Endothelial cell of umbilical vein (primary cell): ENCODE results near the gene ATP9B. TPM values are rescaled to one million over a fixed set of nuclear protein-coding genes. Genes with fewer than 3 reads are reported as not detected.

ENCODE experiments used
- BruUV-seq: library from RNA; stranded (reverse); fragments of 400-500 nt; replicated peaks from 2 replicates; lab custom pipeline; 2021; lab: Mats Ljungman, UMichigan
- CTCF ChIA-PET: fragments of 300-600, 350-600 bp; sonication (Branson Sonifier 250); formaldehyde crosslinking; loops from one replicate; lab custom pipeline; 2021; ENCODE audit warnings: antibody characterized with exemption, inconsistent platforms; lab: Charles Lee
- POLR2A ChIA-PET: fragments of 300-600, 350-600 bp; sonication (Branson Sonifier 250); formaldehyde crosslinking; loops from one replicate; lab custom pipeline; 2021; ENCODE audit warnings: antibody characterized with exemption, inconsistent platforms; lab: Charles Lee
- DNase-seq: peaks from one replicate; pipeline ENCODE4 v3.0.0-alpha.2; 2011; ENCODE audit warnings: low read depth, low spot score
- FAIRE-seq: peaks from 2 replicates; lab custom pipeline; 2011; peaks lifted over from hg19 to GRCh38; lab: Jason Lieb, UNC
- H2AFZ ChIP-seq: 2 replicates; pipeline ENCODE4 v1.6.0; 2012; ENCODE audit warnings: low read depth, low read length, control low read depth, inconsistent platforms
- H3K27ac ChIP-seq: 2 replicates; pipeline ENCODE4 v1.5.1; 2011; ENCODE audit warnings: low read depth, mild to moderate bottlenecking, control low read depth, low read length, moderate library complexity; ENCODE audit not compliant: insufficient read depth
- H3K27me3 ChIP-seq, 2 experiments: 2 replicates each; pipeline versions ENCODE4 v1.6.0 to v1.6.1; 2011; ENCODE audit warnings: low read length in 2 of 2, mixed read lengths in 1 of 2; ENCODE audit not compliant: control insufficient read depth in 2 of 2, insufficient read depth in 2 of 2
- H3K36me3 ChIP-seq, 2 experiments: 2 replicates in 1 of 2; 3 replicates in 1 of 2; pipeline ENCODE4 v1.5.1; 2011; ENCODE audit warnings: low read length in 2 of 2, mild to moderate bottlenecking in 1 of 2, moderate library complexity in 1 of 2; ENCODE audit not compliant: control insufficient read depth in 2 of 2, insufficient read depth in 2 of 2; ENCODE audit errors: extremely low read depth in 1 of 2
- H3K4me1 ChIP-seq: 3 replicates; pipeline ENCODE4 v1.5.1; 2011; ENCODE audit warnings: mild to moderate bottlenecking, low read length; ENCODE audit not compliant: control insufficient read depth, insufficient read depth; ENCODE audit errors: extremely low read depth
- H3K4me2 ChIP-seq: 2 replicates; pipeline ENCODE4 v1.6.1; 2011; ENCODE audit warnings: low read length, control low read depth, mixed read lengths; ENCODE audit not compliant: insufficient read depth
- H3K4me3 ChIP-seq, 3 experiments: fragments of 200-600 bp in 1 of 3; sonication (generic), shearing (Covaris generic) in 1 of 3; replicated peaks in 1 of 3; 2 replicates each; pipeline ENCODE4 v1.5.1; 2011 to 2016; ENCODE audit warnings: control low read depth in 3 of 3, low read length in 3 of 3, mild to moderate bottlenecking in 2 of 3, inconsistent platforms in 1 of 3, low read depth in 1 of 3, moderate library complexity in 1 of 3; ENCODE audit not compliant: insufficient read depth in 1 of 3
- H3K79me2 ChIP-seq: 2 replicates; pipeline ENCODE4 v1.6.0; 2012; ENCODE audit warnings: low read length, inconsistent platforms; ENCODE audit not compliant: control insufficient read depth, insufficient read depth
- H3K9ac ChIP-seq: replicated peaks from 2 replicates; pipeline ENCODE3; 2011; ENCODE audit warnings: low read length, control low read depth; ENCODE audit not compliant: insufficient read depth; ENCODE audit errors: extremely low read depth
- H3K9me1 ChIP-seq: replicated peaks from 3 replicates; pipeline ENCODE4 v1.6.0; 2011; ENCODE audit warnings: mild to moderate bottlenecking, low read length; ENCODE audit not compliant: control insufficient read depth, insufficient read depth; ENCODE audit errors: extremely low read depth
- H3K9me3 ChIP-seq: replicated peaks from 2 replicates; pipeline ENCODE4 v1.5.1; 2012; ENCODE audit warnings: low read length, inconsistent platforms; ENCODE audit not compliant: control insufficient read depth, insufficient read depth
- H4K20me1 ChIP-seq: replicated peaks from 2 replicates; pipeline ENCODE3; 2011; ENCODE audit warnings: mild to moderate bottlenecking, low read length; ENCODE audit not compliant: control insufficient read depth, insufficient read depth; ENCODE audit errors: extremely low read depth
- EZH2 ChIP-seq: IDR thresholded peaks from 2 replicates; pipeline ENCODE4 v1.6.1; 2012; ENCODE audit warnings: borderline replicate concordance, low read depth, mild to moderate bottlenecking, moderate library complexity, low read length, inconsistent platforms; ENCODE audit not compliant: severe bottlenecking
- FOS ChIP-seq: IDR thresholded peaks from 2 replicates; pipeline ENCODE4 v1.6.1; 2011; ENCODE audit warnings: mild to moderate bottlenecking, low read length, moderate library complexity, borderline replicate concordance; ENCODE audit not compliant: insufficient read depth
- GATA2 ChIP-seq: IDR thresholded peaks from 2 replicates; pipeline ENCODE4 v1.7.0; 2011; ENCODE audit warnings: low read depth, mild to moderate bottlenecking, moderate library complexity, mixed read lengths, low read length; ENCODE audit not compliant: insufficient read length, insufficient read depth
- JUN ChIP-seq: IDR thresholded peaks from 2 replicates; pipeline ENCODE4 v1.6.1; 2011; ENCODE audit warnings: borderline replicate concordance, low read depth; ENCODE audit not compliant: insufficient read length, insufficient read depth
- MYC ChIP-seq: IDR thresholded peaks from one replicate; pipeline ENCODE4 v1.6.1; 2011; ENCODE audit warnings: mild to moderate bottlenecking, low read depth, low read length
- POLR2A ChIP-seq: IDR thresholded peaks from 2 replicates; pipeline ENCODE4 v1.6.1; 2012; ENCODE audit warnings: low read depth, mild to moderate bottlenecking, control low read depth, low read length
- POLR2AphosphoS5 ChIP-seq: IDR thresholded peaks from 2 replicates; pipeline ENCODE4 v1.6.1; 2012; ENCODE audit warnings: low read depth, mild to moderate bottlenecking, control low read depth, low read length, moderate library complexity; ENCODE audit not compliant: insufficient read depth
- dilution Hi-C: fragments of 300-500 bp; cut with MboI; formaldehyde crosslinking; loops from one replicate; pipeline ENCODE4 v1.15.0; 2019; ENCODE audit warnings: low sequenced_read_pairs; ENCODE audit not compliant: extremely low pct_ligation_motif_present
- intact Hi-C: fragments of 100-400 bp; cut with micrococcal nuclease; formaldehyde crosslinking; loops from one replicate; pipeline ENCODE4 v1.10.0; 2022
- polyA plus RNA-seq, 4 experiments: library from polyadenylated mRNA; depleted of rRNA in 3 of 4; stranded (reverse) in 3 of 4; unstranded in 1 of 4; fragments of >200 nt; gene quantifications; 2 replicates each; pipeline versions ENCODE4 v1.2.1 to v1.2.3, GENCODE V29; 2011 to 2012; ENCODE audit warnings: missing spikeins in 1 of 4
- total RNA-seq: library from RNA; stranded (reverse); gene quantifications from 2 replicates; pipeline ENCODE4 v1.2.3, GENCODE V29; 2021
- TF ChIP-seq, protein P1 (sequence below): IDR thresholded peaks from 2 replicates; pipeline ENCODE4 v1.6.1; 2011; ENCODE audit not compliant: insufficient read depth, insufficient read length
- TF ChIP-seq, protein P2 (sequence below), 2 donors: IDR thresholded peaks; 1 replicate in 1 of 2; 2 replicates in 1 of 2; pipeline ENCODE4 v1.5.1; 2011; ENCODE audit warnings: low read length in 2 of 2, mild to moderate bottlenecking in 2 of 2, moderate library complexity in 2 of 2, control low read depth in 1 of 2, inconsistent platforms in 1 of 2, low read depth in 1 of 2; ENCODE audit not compliant: insufficient read depth in 1 of 2; ENCODE audit errors: extremely low read depth in 1 of 2

ATP9B gene
- total and polyA plus RNA-seq, 2 donors (not counting 3 experiments of a cell fraction or from before 2014, with no cell fraction given), result 14.6 to 18.2 TPM

DNA sequence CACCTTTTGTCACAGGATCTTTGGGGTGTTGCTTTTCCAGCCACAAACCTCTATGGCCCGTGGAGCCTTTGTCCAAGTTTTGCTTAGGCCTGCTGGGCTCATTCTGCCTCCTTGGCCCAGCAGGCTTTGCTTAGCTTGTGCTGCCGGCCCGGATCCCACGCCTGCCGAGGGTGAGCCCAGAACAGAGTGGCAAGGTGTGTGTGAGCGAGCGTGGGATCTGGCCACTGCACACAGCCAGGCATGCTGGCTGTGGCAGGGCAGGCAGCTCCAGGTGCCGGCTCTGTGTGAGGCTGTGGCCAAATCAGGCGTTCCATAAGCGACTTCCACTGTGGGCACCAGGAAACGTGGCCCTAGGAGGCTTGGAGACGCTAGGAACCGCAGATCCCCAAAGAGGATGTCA is 97.5 kb downstream of the ATP9B start:
- DNase-seq, result no peak
- POLR2A ChIA-PET, result no interaction called here

DNA sequence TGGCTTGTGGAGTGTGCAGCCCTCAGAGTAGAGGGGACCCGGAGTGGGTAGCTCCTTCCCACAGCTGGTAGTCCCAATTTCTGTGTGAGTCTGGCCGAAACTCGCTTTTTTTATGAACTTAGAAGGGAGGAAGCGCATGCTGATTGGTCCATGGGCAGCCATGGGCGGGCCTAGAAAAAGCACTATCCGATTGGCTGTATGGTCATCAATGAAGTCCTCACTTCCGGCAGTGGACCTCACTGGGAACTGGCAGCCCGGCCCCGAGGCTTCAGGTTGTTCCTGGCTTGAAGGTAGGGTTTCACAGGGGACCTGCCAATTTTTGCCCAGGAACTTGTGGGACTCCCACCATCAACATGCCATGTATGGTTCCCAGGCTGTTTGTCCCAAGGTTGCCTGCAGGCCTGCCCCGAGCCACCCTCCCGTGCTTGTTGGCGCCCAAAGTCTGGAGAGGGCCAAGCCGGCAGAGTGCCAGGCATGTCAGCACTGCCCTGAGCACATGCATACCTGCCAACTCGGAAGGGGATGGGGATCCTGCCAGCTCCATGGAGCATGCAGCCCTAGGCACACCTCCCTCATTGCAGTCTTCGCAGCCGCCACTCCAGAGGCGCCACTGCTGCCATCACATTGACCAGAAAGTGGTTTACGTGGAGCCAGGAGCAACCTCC is 98.5 kb downstream of the ATP9B start:
- Histone ChIP-seq H3K9me3 (no peaks in the 10 kb centered on the region), H3K27me3 (no peaks in the 10 kb centered on the region), H3K36me3 (no peaks in the 10 kb centered on the region), H3K4me1 (no peaks in the 10 kb centered on the region), H2AFZ (no peak overlapping the region), H3K79me2 (no peaks in the 10 kb centered on the region), H3K27ac (no peak overlapping the region), H4K20me1 (no peaks in the 10 kb centered on the region), H3K4me3 (no peak overlapping the region), H3K9me1 (no peaks in the 10 kb centered on the region), H3K4me2 (no peak overlapping the region), H3K9ac (no peak overlapping the region)
- dilution Hi-C loops, result no loop called here
- POLR2A ChIA-PET, result no interaction called here
- intact Hi-C loops, result no loop called here
- FAIRE-seq (no peak), DNase-seq (no peak)
- CTCF ChIA-PET, result interaction anchor here (1.2 kb wide), 1 partner anchor 10 kb away, joined by 3 read pairs; no protein-coding TSS in a partner anchor
- BruUV-seq, result no TSS peak
- TF ChIP-seq MYC, result no peak
- TF ChIP-seq, protein P1, sequence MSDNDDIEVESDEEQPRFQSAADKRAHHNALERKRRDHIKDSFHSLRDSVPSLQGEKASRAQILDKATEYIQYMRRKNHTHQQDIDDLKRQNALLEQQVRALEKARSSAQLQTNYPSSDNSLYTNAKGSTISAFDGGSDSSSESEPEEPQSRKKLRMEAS, result no peak
- TF ChIP-seq, protein P2, sequence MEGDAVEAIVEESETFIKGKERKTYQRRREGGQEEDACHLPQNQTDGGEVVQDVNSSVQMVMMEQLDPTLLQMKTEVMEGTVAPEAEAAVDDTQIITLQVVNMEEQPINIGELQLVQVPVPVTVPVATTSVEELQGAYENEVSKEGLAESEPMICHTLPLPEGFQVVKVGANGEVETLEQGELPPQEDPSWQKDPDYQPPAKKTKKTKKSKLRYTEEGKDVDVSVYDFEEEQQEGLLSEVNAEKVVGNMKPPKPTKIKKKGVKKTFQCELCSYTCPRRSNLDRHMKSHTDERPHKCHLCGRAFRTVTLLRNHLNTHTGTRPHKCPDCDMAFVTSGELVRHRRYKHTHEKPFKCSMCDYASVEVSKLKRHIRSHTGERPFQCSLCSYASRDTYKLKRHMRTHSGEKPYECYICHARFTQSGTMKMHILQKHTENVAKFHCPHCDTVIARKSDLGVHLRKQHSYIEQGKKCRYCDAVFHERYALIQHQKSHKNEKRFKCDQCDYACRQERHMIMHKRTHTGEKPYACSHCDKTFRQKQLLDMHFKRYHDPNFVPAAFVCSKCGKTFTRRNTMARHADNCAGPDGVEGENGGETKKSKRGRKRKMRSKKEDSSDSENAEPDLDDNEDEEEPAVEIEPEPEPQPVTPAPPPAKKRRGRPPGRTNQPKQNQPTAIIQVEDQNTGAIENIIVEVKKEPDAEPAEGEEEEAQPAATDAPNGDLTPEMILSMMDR (IDR thresholded peaks at IDR 0.05; ENCODE audit: extremely low read depth in 1 of 2, insufficient read depth in 1 of 2, low read depth in 1 of 2, low read length in 2 of 2), result no peak
- no peak for TF ChIP-seq EZH2
- TF ChIP-seq POLR2A, result no peak
- TF ChIP-seq GATA2, result no peak
- TF ChIP-seq POLR2AphosphoS5, result no peak
- no peak for TF ChIP-seq FOS
- no peak for TF ChIP-seq JUN

More for the DNA sequence above, 97.5 kb downstream of the ATP9B start:
- Histone ChIP-seq H4K20me1 (no peaks in the 10 kb centered on the region), H3K4me3 (no peak overlapping the region), H3K4me2 (no peak overlapping the region), H3K4me1 (no peaks in the 10 kb centered on the region), H2AFZ (no peak overlapping the region), H3K36me3 (no peaks in the 10 kb centered on the region), H3K27me3 (no peaks in the 10 kb centered on the region), H3K79me2 (no peaks in the 10 kb centered on the region), H3K9ac (no peak overlapping the region), H3K9me1 (no peaks in the 10 kb centered on the region), H3K27ac (no peak overlapping the region), H3K9me3 (no peaks in the 10 kb centered on the region)
- intact Hi-C loops, result no loop called here
- CTCF ChIA-PET, result interaction anchor here (1.2 kb wide), 1 partner anchor 11 kb away, joined by 3 read pairs; no protein-coding TSS in a partner anchor
- TF ChIP-seq POLR2AphosphoS5 (no peak), JUN (no peak), GATA2 (no peak)
- dilution Hi-C loops, result no loop called here
- BruUV-seq, result no TSS peak
- no peak for FAIRE-seq
